ENCODE results near the gene EFCAB8.
"Not testable (repeated sequence)": the region's sequence is repeated elsewhere in the genome, so short reads cannot be mapped to it uniquely, and the experiment has no call there.

Gene EFCAB8

GRCh38 chr20:32975121-32975520 lies 116.4 kb downstream of the EFCAB8 start:
- DNase-seq: not testable (repeated sequence)

GRCh38 chr20:32975698-32976674 lies 117.3 kb downstream of the EFCAB8 start:
- DNase-seq: no peak

GRCh38 chr20:32976746-32977145 lies 118.0 kb downstream of the EFCAB8 start:
- DNase-seq: no peak

GRCh38 chr20:32977281-32978008 lies 118.7 kb downstream of the EFCAB8 start:
- no peak for DNase-seq

GRCh38 chr20:32978009-32978335 lies 119.2 kb downstream of the EFCAB8 start:
- DNase-seq: no peak

GRCh38 chr20:32979201-32979998 lies 120.7 kb downstream of the EFCAB8 start:
- DNase-seq: no peak

- no peak for DNase-seq
Measured at GRCh38 chr20:32980131-32980941, 121.6 kb downstream of the EFCAB8 start.

- no peak for DNase-seq
Measured at GRCh38 chr20:32980990-32981389, 122.3 kb downstream of the EFCAB8 start.

GRCh38 chr20:32982617-32983458 lies 124.1 kb downstream of the EFCAB8 start:
- no peak for DNase-seq

- DNase-seq: no peak
Measured at GRCh38 chr20:32983459-32984112, 124.9 kb downstream of the EFCAB8 start.

- DNase-seq: no peak
Measured at GRCh38 chr20:32984196-32984595, 125.5 kb downstream of the EFCAB8 start.

- no peak for DNase-seq
Measured at GRCh38 chr20:32984631-32985354, 126.1 kb downstream of the EFCAB8 start.

GRCh38 chr20:32985596-32985995 lies 126.9 kb downstream of the EFCAB8 start:
- no peak for DNase-seq

GRCh38 chr20:32986331-32986966 lies 127.7 kb downstream of the EFCAB8 start:
- DNase-seq: no peak

GRCh38 chr20:32987044-32987825 lies 128.5 kb downstream of the EFCAB8 start:
- DNase-seq: no peak

GRCh38 chr20:32988008-32988407 lies 129.3 kb downstream of the EFCAB8 start:
- no peak for DNase-seq

GRCh38 chr20:32989507-32990283 lies 131.0 kb downstream of the EFCAB8 start:
- DNase-seq: no peak

GRCh38 chr20:32990426-32990825 lies 131.7 kb downstream of the EFCAB8 start:
- DNase-seq: no peak

Measured in amniotic stem cell (primary cell).